ENCODE results near the gene CASP10.

The CASP10 gene

GRCh38 chr2:201248288-201248844 lies 65.4 kb downstream of the CASP10 start:
- DNase-seq, result no peak
- intact Hi-C loops (cut with DNase I), result no loop called here

- no peak for DNase-seq
- intact Hi-C loops (cut with DNase I), result no loop called here
These were observed 66.9 kb downstream of the CASP10 start for GRCh38 chr2:201249889-201250288.

DNA sequence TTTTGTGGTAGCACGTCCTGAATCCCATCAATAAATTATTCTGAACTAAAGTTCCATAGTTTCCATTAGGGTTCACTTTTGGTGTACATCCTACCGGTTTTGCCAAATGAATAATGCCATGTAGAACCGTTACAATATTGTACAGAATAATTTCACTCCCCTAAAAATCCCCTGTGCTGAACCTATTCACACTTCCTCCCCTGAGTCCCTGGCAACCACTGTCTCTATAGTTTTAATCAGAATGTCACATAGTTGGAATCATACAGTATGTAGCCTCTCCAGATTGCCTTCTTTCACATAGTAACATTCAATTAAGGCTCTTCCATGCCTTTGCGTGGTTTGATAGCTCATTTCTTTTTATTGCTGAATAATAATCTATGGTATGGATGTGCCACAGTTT lies 67.8 kb downstream of the CASP10 start:
- intact Hi-C loops (cut with DNase I), result no loop called here
- no peak for DNase-seq

GRCh38 chr2:201254081-201254730 lies 71.3 kb downstream of the CASP10 start:
- no peak for DNase-seq
- intact Hi-C loops (cut with DNase I), result no loop called here

- DNase-seq, result no peak
- intact Hi-C loops (cut with DNase I), result no loop called here
These were observed 72.6 kb downstream of the CASP10 start for GRCh38 chr2:201255408-201256033.

GRCh38 chr2:201256082-201256481 lies 73.1 kb downstream of the CASP10 start:
- intact Hi-C loops (cut with DNase I), result no loop called here
- DNase-seq, result no peak

DNA sequence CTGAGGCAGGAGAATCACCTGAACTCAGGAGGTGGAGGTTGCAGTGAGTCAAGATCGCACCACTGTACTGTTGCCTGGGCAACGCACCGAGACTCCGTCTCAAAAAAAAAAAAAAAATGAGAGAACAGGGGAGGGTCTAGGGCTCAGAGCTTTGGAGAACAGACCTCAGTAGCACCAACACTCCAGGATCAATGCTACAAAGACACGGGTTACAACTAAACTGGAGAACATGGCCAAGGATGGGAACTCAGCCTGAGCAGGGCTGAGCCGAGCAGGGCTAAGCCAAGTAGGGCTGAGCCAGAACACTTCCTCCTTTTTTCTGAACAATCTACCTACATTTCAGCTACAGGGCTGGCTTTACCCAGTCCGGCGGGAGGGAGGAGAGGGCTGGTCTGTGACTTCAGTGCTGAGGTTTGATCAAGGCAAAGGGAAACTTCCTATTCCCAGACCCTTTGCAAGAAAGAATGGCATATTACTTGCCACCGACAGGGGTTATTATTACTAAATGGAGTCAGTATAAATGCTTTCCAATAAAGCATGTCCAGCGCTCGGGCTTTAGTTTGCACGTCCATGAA lies 74.5 kb downstream of the CASP10 start:
- peak in 3 of 42 donors; percentile 12 to 34 (median 15) for DNase-seq
- intact Hi-C loops (cut with DNase I), result no loop called here

DNA sequence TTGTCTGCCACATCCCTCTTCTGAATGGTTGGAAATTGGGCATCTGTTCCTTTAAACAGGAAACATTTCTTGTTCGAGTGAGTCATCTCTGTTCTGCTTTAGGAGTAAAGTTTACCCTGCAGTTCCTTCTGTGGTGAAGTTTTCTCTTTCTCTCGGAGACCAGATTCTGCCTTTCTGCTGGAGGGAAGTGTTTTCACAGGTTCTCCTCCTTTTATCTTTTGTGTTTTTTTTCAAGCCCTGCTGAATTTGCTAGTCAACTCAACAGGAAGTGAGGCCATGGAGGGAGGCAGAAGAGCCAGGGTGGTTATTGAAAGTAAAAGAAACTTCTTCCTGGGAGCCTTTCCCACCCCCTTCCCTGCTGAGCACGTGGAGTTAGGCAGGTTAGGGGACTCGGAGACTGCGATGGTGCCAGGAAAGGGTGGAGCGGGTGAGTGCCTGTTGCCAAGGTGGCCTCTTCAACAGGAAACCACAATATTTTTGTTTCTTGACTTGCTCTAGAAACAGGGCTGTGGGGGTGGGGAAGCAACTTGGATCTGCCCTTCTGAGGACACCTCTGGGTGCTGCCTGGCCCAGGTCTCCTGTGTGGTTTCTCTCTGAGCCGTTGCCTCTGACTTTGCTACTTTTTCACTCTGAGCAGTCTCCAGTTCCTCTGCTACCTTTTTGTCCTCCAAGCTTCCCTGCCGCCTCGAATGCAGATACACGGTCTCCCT lies 75.2 kb downstream of the CASP10 start:
- DNase-seq, result peak in 1 of 42 donors; percentile 24

DNA sequence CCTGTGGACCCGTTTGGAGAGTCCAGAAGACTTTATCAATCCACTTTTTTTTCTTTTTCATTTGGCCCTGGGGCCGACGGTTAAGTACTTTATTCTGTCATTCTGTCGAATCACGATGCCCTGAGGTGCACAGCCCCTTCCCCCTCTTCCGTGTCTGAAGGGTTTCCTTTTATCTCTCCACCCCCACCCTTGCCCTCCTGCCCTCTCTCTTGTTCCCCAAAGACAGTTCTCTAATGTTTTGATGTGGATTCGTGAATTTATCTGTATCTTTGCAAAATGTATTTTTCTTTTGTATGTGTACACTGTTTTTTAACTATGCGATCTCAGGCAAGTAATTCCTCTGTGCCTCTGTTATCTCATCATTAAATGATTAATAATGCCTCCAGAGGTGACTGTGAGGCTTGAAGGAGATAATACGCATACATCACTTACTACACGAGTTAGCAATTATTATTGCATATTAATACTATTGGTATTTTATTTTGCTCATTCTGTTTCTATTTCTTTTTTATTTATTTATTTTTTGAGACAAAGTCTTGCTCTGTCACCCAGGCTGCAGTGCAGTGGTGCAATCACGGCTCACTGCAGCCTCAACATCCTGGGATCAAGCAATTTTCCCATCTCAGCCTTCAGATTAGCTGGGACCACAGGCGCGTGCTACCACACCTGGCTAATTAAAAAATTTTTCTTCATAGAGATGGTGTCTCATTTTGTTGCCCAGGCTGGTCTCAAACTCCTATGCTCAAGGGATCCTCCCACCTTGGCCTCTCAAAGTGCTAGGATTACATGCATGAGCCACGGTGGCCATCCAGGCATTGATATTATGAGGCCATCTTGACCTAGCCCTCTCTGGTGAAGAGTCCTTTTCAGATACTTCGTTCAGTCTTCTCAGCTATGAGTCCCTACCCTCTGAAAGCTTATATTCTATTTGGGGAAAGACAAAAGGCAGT lies 76.0 kb downstream of the CASP10 start:
- intact Hi-C loops (cut with DNase I), result no loop called here

More for the DNA sequence above, 75.2 kb downstream of the CASP10 start:
- intact Hi-C loops (cut with DNase I), result no loop called here

GRCh38 chr2:201260302-201260800 lies 77.4 kb downstream of the CASP10 start, which contains the start of gene CASP8:
Gene CASP8 (plus strand): TSS chr2:201260536. CDS start chr2:201266487, 5,951 bp downstream.
- intact Hi-C loops (cut with DNase I), result no loop called here
- DNase-seq, result peak in 2 of 42 donors; percentile 8 to 14

More for the DNA sequence above, 76.0 kb downstream of the CASP10 start:
- no peak for DNase-seq

DNA sequence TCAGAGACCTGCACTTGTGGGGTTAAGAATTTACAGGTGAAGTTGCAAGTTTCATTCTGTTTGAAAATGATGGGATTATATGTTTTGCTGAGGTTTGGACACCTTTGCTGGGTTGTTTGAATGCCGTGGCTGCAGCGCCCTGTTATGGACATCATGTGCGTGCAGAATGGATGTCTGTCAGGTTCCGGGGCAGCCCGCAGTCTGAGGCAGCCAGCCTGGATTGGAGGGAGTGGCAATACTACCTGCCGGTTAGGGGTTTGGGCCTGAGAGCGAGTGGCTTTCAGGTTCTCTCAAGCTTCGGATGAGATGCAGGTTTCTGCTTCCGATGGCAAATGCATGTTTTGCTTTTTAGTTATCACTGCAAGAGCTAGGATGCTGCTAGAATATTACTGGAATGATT lies 78.5 kb downstream of the CASP10 start:
- DNase-seq, result no peak
- intact Hi-C loops (cut with DNase I), result no loop called here

- intact Hi-C loops (cut with DNase I), result no loop called here
- DNase-seq, result no peak
These were observed 79.0 kb downstream of the CASP10 start for GRCh38 chr2:201261906-201262305.

GRCh38 chr2:201262718-201263117 lies 79.8 kb downstream of the CASP10 start:
- intact Hi-C loops (cut with DNase I), result no loop called here
- no peak for DNase-seq

DNA sequence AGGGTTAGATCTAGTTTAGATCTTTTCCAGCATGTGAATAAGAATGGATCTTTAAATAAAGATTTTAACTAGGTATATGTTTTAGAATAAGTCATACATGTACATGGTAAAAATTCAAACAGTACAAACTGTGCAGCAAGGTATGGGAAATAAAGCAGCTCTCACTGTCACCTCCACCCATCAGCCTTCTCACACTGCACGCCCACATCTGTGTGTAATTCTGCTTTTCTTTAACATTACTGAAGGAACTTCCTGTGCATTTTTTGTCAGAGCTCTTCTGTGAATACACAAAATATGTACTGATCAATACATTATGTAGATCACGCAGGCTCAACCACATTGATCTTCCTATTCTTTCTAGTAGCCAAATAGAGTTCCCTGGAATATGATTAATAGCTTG lies 80.8 kb downstream of the CASP10 start:
- peak in 8 of 42 donors; percentile 19 to 65 (median 37) for DNase-seq
- intact Hi-C loops (cut with DNase I), result no loop called here

DNA sequence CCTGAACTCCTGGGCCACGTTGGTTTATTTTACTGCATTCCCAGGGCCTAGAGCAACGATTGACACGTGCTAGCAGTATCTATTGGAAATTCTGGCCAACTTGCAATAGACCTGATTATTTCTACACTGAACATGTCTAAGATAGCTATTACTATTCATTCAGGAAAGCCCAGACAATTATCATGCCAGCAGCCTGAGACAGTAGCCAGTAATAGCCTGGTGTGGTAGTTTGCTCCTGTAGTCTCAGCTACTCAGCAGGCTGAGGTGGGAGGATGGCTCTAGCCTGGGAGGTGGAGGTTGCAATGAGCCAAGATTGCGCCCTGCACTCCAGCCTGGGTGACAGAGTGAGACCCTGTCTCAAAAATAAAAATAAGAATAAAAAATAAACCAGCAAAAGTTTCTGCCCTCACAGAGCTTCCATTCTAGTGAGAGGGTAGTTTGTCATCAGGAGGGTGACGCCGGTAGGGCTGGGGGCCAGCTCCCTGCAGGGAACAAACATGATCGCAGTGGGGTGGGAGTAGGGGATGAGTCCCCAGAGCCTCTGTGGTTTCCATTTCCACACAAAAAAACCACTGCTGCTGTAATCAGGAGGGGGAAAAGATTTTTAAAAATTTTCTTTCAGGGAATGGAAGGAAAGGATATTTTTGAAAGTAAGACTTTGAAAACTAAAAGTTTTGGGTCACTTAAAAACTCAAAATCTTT lies 81.7 kb downstream of the CASP10 start:
- DNase-seq, result no peak
- intact Hi-C loops (cut with DNase I), result no loop called here

DNA sequence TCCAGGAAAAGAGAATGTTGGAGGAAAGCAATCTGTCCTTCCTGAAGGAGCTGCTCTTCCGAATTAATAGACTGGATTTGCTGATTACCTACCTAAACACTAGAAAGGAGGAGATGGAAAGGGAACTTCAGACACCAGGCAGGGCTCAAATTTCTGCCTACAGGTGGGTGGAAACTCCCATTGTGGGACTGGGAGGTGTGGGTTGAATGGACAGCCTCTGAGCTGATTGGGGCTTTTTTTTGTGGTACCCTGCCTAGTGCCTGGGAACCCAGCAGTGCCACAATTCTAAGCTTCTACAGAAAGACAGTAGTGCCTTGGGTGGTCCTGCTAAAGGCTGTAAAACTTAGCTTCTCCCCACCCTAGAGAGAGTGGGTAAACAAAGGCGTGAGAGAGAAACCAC lies 83.7 kb downstream of the CASP10 start:
- DNase-seq, result no peak
- intact Hi-C loops (cut with DNase I), result no loop called here

DNA sequence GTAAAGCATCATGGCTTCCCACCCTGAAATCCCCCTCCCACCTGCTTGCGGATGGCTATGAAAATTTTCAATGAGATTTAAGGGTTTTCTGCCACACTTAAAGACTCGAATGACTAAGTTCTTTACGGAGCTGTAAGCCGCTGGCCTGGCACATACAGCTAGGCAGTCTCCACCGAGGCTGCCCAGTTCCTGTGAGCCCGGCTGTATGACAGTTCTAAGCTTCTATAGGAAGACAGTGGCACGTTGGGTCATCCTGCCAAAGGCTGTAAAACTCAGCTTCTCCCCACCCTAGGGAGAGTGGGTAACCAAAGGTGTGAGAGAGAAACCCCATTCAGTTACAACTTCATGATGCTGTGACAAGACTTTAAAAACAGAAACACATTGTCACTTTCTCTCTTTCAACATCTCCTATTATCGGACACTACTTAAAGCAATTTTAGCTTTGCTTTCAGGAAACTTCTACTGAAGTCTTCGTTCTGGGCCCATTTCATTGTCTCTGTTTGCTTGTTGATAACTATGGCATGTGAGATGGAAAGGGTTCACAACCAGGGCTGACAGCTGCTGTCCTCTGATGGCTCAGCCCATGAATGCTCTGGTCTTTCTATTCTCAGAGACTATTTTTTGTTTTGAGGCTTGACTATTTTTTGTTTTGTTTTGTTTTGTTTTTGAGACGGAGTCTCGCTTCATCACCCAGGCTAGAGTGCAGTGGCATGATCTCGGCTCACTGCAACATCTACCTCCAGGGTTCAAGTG lies 84.5 kb downstream of the CASP10 start:
- intact Hi-C loops (cut with DNase I), result no loop called here
- DNase-seq, result no peak
